K562 (cell line): ENCODE measurements around the gene KLHL22. TPM values are rescaled to one million over a fixed set of nuclear protein-coding genes. Genes with fewer than 3 reads are reported as not detected.

Experiments used
- ARHGAP35 ChIP-seq: fragments of 450-650 bp; IDR thresholded peaks from 2 replicates; pipeline ENCODE4 v1.6.1; 2018; ENCODE audit not compliant: partially characterized antibody
- BDP1 ChIP-seq: IDR thresholded peaks from 3 replicates; pipeline ENCODE4 v1.6.1; 2011; ENCODE audit not compliant: insufficient read length, insufficient read depth
- CHCHD3 ChIP-seq: fragments of 250-450 bp; sonication (Bioruptor Pico); IDR thresholded peaks from 2 replicates; pipeline ENCODE4 v2.1.2; 2022; ENCODE audit warnings: mild to moderate bottlenecking
- HCFC1 ChIP-seq: IDR thresholded peaks from 2 replicates; pipeline ENCODE4 v1.6.1; 2012; ENCODE audit warnings: low read depth, low read length, improper control_type of control experiment
- HIVEP1 ChIP-seq: fragments of 250-450 bp; sonication (Bioruptor Pico); IDR thresholded peaks from 2 replicates; pipeline ENCODE4 v1.4.0; 2020; ENCODE audit warnings: mild to moderate bottlenecking
- TARDBP ChIP-seq: fragments of 450-650 bp; IDR thresholded peaks from 2 replicates; pipeline ENCODE4 v1.6.1; 2016
- ZBED1 ChIP-seq: IDR thresholded peaks from 2 replicates; pipeline ENCODE4 v1.6.1; 2014
- polyA plus RNA-seq, 8 experiments: library from polyadenylated mRNA; depleted of rRNA in 4 of 8; stranded (reverse) in 5 of 8; unstranded in 3 of 8; fragments of >200 nt; fragmentation: Nextera tagmentation in 2 of 8; fragmentation: Illumina TruSeq in 1 of 8; extraction: Ambion mirVana in 2 of 8; extraction: Trizol in 1 of 8; gene quantifications; 2 replicates each; pipeline versions ENCODE4 v1.2.1 to v1.2.3, GENCODE V29; 2011 to 2014; ENCODE audit warnings: inconsistent platforms in 1 of 8, missing spikeins in 1 of 8
- total RNA-seq, 7 experiments: library from RNA; depleted of rRNA in 6 of 7; stranded (reverse); fragments of >200 nt in 6 of 7; fragmentation: Illumina TruSeq in 2 of 7; extraction: Trizol in 2 of 7; gene quantifications; 2 replicates each; pipeline versions ENCODE4 v1.2.1 to v1.2.3, GENCODE V29; 2011 to 2021; ENCODE audit warnings: low replicate concordance in 1 of 7
- TF ChIP-seq, protein P1 (sequence below): fragments of 200-600 bp; sonication (generic); IDR thresholded peaks from one replicate; pipeline ENCODE4 v1.6.1; 2012; ENCODE audit warnings: mild to moderate bottlenecking, low read depth, low read length, inconsistent platforms
- TF ChIP-seq, protein P2 (sequence below): fragments of 250-450 bp; sonication (Bioruptor Pico); IDR thresholded peaks from 2 replicates; pipeline ENCODE4 v1.4.0; 2020; ENCODE audit warnings: mild to moderate bottlenecking
- TF ChIP-seq, protein P3 (sequence below): sonication (generic); formaldehyde crosslinking; IDR thresholded peaks from 2 replicates; pipeline ENCODE4 v1.8.0; 2023; ENCODE audit warnings: mild to moderate bottlenecking, missing genetic modification reagents
- TF ChIP-seq, protein P4 (sequence below): fragments of 450-650 bp; IDR thresholded peaks from 2 replicates; pipeline ENCODE4 v1.6.1; 2016; ENCODE audit warnings: low read depth, mild to moderate bottlenecking, moderate library complexity

KLHL22 gene
- total and polyA plus RNA-seq, 9 of the 15 experiments (the other 6 are each of a cell fraction or from before 2014, with no cell fraction given), result 1.3 to 25.6 (median 15.2) TPM

DNA sequence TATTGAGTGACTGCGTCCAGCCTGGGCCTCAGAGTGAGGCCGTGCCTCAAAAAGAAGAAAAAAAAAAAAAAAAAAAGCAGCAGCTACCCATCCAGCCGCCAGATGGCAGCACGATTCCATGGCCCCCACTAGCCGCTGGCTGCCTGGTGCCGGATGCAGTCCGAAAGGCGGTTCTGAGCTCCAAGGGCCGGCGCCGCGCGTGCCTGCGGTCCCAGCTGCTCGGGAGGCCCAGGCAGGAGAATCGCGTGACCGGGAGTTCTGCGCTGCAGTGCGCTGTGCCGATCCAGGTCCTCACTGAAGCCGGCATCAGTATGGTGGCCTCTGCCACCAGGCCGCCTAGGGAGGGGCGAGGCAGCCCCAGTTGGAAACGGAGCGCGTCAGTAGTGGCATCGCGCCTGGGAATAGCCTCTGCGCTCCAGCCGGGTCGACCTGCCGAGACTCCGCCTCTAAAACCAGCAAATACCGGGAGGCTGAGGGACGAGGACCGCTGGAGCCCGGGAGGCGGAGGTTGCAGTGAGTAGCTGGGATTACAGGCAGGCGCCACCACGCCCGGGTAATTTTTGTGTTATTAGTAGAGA lies 77.3 kb downstream of the KLHL22 start (continued):
- TF ChIP-seq, protein P1, sequence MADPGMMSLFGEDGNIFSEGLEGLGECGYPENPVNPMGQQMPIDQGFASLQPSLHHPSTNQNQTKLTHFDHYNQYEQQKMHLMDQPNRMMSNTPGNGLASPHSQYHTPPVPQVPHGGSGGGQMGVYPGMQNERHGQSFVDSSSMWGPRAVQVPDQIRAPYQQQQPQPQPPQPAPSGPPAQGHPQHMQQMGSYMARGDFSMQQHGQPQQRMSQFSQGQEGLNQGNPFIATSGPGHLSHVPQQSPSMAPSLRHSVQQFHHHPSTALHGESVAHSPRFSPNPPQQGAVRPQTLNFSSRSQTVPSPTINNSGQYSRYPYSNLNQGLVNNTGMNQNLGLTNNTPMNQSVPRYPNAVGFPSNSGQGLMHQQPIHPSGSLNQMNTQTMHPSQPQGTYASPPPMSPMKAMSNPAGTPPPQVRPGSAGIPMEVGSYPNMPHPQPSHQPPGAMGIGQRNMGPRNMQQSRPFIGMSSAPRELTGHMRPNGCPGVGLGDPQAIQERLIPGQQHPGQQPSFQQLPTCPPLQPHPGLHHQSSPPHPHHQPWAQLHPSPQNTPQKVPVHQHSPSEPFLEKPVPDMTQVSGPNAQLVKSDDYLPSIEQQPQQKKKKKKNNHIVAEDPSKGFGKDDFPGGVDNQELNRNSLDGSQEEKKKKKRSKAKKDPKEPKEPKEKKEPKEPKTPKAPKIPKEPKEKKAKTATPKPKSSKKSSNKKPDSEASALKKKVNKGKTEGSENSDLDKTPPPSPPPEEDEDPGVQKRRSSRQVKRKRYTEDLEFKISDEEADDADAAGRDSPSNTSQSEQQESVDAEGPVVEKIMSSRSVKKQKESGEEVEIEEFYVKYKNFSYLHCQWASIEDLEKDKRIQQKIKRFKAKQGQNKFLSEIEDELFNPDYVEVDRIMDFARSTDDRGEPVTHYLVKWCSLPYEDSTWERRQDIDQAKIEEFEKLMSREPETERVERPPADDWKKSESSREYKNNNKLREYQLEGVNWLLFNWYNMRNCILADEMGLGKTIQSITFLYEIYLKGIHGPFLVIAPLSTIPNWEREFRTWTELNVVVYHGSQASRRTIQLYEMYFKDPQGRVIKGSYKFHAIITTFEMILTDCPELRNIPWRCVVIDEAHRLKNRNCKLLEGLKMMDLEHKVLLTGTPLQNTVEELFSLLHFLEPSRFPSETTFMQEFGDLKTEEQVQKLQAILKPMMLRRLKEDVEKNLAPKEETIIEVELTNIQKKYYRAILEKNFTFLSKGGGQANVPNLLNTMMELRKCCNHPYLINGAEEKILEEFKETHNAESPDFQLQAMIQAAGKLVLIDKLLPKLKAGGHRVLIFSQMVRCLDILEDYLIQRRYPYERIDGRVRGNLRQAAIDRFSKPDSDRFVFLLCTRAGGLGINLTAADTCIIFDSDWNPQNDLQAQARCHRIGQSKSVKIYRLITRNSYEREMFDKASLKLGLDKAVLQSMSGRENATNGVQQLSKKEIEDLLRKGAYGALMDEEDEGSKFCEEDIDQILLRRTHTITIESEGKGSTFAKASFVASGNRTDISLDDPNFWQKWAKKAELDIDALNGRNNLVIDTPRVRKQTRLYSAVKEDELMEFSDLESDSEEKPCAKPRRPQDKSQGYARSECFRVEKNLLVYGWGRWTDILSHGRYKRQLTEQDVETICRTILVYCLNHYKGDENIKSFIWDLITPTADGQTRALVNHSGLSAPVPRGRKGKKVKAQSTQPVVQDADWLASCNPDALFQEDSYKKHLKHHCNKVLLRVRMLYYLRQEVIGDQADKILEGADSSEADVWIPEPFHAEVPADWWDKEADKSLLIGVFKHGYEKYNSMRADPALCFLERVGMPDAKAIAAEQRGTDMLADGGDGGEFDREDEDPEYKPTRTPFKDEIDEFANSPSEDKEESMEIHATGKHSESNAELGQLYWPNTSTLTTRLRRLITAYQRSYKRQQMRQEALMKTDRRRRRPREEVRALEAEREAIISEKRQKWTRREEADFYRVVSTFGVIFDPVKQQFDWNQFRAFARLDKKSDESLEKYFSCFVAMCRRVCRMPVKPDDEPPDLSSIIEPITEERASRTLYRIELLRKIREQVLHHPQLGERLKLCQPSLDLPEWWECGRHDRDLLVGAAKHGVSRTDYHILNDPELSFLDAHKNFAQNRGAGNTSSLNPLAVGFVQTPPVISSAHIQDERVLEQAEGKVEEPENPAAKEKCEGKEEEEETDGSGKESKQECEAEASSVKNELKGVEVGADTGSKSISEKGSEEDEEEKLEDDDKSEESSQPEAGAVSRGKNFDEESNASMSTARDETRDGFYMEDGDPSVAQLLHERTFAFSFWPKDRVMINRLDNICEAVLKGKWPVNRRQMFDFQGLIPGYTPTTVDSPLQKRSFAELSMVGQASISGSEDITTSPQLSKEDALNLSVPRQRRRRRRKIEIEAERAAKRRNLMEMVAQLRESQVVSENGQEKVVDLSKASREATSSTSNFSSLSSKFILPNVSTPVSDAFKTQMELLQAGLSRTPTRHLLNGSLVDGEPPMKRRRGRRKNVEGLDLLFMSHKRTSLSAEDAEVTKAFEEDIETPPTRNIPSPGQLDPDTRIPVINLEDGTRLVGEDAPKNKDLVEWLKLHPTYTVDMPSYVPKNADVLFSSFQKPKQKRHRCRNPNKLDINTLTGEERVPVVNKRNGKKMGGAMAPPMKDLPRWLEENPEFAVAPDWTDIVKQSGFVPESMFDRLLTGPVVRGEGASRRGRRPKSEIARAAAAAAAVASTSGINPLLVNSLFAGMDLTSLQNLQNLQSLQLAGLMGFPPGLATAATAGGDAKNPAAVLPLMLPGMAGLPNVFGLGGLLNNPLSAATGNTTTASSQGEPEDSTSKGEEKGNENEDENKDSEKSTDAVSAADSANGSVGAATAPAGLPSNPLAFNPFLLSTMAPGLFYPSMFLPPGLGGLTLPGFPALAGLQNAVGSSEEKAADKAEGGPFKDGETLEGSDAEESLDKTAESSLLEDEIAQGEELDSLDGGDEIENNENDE, result no peak
- TF ChIP-seq, protein P2, sequence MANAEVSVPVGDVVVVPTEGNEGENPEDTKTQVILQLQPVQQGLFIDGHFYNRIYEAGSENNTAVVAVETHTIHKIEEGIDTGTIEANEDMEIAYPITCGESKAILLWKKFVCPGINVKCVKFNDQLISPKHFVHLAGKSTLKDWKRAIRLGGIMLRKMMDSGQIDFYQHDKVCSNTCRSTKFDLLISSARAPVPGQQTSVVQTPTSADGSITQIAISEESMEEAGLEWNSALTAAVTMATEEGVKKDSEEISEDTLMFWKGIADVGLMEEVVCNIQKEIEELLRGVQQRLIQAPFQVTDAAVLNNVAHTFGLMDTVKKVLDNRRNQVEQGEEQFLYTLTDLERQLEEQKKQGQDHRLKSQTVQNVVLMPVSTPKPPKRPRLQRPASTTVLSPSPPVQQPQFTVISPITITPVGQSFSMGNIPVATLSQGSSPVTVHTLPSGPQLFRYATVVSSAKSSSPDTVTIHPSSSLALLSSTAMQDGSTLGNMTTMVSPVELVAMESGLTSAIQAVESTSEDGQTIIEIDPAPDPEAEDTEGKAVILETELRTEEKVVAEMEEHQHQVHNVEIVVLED, result 0 out of 2 replicates have a peak, but pooled peaks have one; percentile 11
- TF ChIP-seq, protein P3, sequence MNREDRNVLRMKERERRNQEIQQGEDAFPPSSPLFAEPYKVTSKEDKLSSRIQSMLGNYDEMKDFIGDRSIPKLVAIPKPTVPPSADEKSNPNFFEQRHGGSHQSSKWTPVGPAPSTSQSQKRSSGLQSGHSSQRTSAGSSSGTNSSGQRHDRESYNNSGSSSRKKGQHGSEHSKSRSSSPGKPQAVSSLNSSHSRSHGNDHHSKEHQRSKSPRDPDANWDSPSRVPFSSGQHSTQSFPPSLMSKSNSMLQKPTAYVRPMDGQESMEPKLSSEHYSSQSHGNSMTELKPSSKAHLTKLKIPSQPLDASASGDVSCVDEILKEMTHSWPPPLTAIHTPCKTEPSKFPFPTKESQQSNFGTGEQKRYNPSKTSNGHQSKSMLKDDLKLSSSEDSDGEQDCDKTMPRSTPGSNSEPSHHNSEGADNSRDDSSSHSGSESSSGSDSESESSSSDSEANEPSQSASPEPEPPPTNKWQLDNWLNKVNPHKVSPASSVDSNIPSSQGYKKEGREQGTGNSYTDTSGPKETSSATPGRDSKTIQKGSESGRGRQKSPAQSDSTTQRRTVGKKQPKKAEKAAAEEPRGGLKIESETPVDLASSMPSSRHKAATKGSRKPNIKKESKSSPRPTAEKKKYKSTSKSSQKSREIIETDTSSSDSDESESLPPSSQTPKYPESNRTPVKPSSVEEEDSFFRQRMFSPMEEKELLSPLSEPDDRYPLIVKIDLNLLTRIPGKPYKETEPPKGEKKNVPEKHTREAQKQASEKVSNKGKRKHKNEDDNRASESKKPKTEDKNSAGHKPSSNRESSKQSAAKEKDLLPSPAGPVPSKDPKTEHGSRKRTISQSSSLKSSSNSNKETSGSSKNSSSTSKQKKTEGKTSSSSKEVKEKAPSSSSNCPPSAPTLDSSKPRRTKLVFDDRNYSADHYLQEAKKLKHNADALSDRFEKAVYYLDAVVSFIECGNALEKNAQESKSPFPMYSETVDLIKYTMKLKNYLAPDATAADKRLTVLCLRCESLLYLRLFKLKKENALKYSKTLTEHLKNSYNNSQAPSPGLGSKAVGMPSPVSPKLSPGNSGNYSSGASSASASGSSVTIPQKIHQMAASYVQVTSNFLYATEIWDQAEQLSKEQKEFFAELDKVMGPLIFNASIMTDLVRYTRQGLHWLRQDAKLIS (CRISPR knock-in tag), result no peak
- peak; percentile 88 for TF ChIP-seq CHCHD3
- TF ChIP-seq HIVEP1, result no peak; the same call in 1 of the 2 replicates
- TF ChIP-seq HCFC1, result peak; percentile 69
- TF ChIP-seq ZBED1, result peak; percentile 77
- TF ChIP-seq, protein P4, sequence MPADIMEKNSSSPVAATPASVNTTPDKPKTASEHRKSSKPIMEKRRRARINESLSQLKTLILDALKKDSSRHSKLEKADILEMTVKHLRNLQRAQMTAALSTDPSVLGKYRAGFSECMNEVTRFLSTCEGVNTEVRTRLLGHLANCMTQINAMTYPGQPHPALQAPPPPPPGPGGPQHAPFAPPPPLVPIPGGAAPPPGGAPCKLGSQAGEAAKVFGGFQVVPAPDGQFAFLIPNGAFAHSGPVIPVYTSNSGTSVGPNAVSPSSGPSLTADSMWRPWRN, result peak; percentile 51; the same call in 1 of the 2 replicates
- TF ChIP-seq BDP1, result no peak
- TF ChIP-seq TARDBP, result peak; percentile 80
- no peak for TF ChIP-seq ARHGAP35
